SK-N-SH (cell line): ENCODE data around the gene FSIP1.

Experiments
- EP300 ChIP-seq, 2 experiments: IDR thresholded peaks; 2 replicates each; pipeline versions ENCODE4 v1.4.0 to v1.6.1; 2012; ENCODE audit warnings: borderline replicate concordance in 1 of 2, low read depth in 1 of 2, low read length in 1 of 2
- EZH2phosphoT487 ChIP-seq: fragments of 200-600 bp; sonication (generic); IDR thresholded peaks from 2 replicates; pipeline ENCODE4 v1.6.1; 2017; ENCODE audit warnings: low read depth, mixed run types, mild to moderate bottlenecking, antibody characterized with exemption, moderate library complexity, borderline replicate concordance
- GABPA ChIP-seq: IDR thresholded peaks from 2 replicates; pipeline ENCODE4 v1.4.0; 2012; ENCODE audit warnings: low read depth, mild to moderate bottlenecking
- GATA2 ChIP-seq: sonication (generic); formaldehyde crosslinking; IDR thresholded peaks from 2 replicates; pipeline ENCODE4 v1.5.0; 2020; ENCODE audit warnings: mild to moderate bottlenecking, missing genetic modification reagents
- MXI1 ChIP-seq: IDR thresholded peaks from 2 replicates; pipeline ENCODE4 v1.6.1; 2012; ENCODE audit warnings: mild to moderate bottlenecking, low read depth, low read length, improper control_type of control experiment
- NFIC ChIP-seq: IDR thresholded peaks from 2 replicates; pipeline ENCODE4 v1.4.0; 2012; ENCODE audit warnings: borderline replicate concordance
- NRF1 ChIP-seq: IDR thresholded peaks from 2 replicates; pipeline ENCODE4 v1.6.1; 2012; ENCODE audit warnings: low read depth, mild to moderate bottlenecking, low read length
- TAF1 ChIP-seq: IDR thresholded peaks from 2 replicates; pipeline ENCODE4 v1.6.1; 2012; ENCODE audit warnings: low read depth, mild to moderate bottlenecking, low read length, moderate library complexity, borderline replicate concordance
- TCF12 ChIP-seq: IDR thresholded peaks from 2 replicates; pipeline ENCODE4 v1.4.0; 2012
- YY1 ChIP-seq: IDR thresholded peaks from 2 replicates; pipeline ENCODE4 v1.4.0; 2012; ENCODE audit warnings: low read depth, mild to moderate bottlenecking
- TF ChIP-seq, protein P1 (sequence below): fragments of 200-600 bp; sonication (generic); IDR thresholded peaks from 2 replicates; pipeline ENCODE4 v1.6.1; 2017; ENCODE audit warnings: antibody characterized with exemption, mild to moderate bottlenecking, moderate library complexity
- TF ChIP-seq, protein P2 (sequence below): IDR thresholded peaks from 2 replicates; pipeline ENCODE4 v1.4.0; 2012; ENCODE audit warnings: low read depth
- TF ChIP-seq, protein P3 (sequence below): IDR thresholded peaks from 2 replicates; pipeline ENCODE4 v1.6.1; 2012; ENCODE audit warnings: mild to moderate bottlenecking, low read depth, low read length, moderate library complexity
- TF ChIP-seq, protein P4 (sequence below): IDR thresholded peaks from 2 replicates; pipeline ENCODE4 v1.4.0; 2012; ENCODE audit warnings: low read depth, borderline replicate concordance

DNA sequence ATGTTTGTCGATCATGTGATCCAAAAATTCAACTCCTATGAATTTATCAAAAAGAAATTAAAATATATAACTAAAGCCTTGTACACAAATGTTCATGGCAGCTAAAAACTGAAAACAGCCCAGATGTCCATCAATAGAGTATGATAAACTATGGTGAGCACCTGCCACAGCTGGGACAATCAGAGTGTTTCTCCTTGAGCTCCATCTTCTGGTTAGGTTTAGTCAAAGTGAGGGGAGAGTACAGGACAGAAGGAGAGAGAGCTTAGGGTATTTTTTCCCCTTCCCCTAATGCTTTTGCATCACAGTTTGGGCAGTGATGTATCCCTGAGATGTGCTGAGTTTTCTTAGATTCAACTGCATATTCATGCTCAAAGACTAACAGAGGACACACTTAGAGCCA is 65.5 kb downstream of the FSIP1 start:
- TF ChIP-seq, protein P1, sequence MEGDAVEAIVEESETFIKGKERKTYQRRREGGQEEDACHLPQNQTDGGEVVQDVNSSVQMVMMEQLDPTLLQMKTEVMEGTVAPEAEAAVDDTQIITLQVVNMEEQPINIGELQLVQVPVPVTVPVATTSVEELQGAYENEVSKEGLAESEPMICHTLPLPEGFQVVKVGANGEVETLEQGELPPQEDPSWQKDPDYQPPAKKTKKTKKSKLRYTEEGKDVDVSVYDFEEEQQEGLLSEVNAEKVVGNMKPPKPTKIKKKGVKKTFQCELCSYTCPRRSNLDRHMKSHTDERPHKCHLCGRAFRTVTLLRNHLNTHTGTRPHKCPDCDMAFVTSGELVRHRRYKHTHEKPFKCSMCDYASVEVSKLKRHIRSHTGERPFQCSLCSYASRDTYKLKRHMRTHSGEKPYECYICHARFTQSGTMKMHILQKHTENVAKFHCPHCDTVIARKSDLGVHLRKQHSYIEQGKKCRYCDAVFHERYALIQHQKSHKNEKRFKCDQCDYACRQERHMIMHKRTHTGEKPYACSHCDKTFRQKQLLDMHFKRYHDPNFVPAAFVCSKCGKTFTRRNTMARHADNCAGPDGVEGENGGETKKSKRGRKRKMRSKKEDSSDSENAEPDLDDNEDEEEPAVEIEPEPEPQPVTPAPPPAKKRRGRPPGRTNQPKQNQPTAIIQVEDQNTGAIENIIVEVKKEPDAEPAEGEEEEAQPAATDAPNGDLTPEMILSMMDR, result no peak
- TF ChIP-seq NFIC, result no peak
- no peak for TF ChIP-seq GABPA
- no peak for TF ChIP-seq EZH2phosphoT487
- TF ChIP-seq, protein P2, sequence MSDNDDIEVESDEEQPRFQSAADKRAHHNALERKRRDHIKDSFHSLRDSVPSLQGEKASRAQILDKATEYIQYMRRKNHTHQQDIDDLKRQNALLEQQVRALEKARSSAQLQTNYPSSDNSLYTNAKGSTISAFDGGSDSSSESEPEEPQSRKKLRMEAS, result no peak
- TF ChIP-seq TAF1, result no peak
- TF ChIP-seq YY1, result no peak
- no peak for TF ChIP-seq MXI1
- no peak for TF ChIP-seq EP300 (IDR thresholded peaks at IDR 0.05; ENCODE audit: borderline replicate concordance in 1 of 2, low read depth in 1 of 2, low read length in 1 of 2)
- no peak for TF ChIP-seq TCF12
- no peak for TF ChIP-seq NRF1
- no peak for TF ChIP-seq GATA2
- TF ChIP-seq, protein P3, sequence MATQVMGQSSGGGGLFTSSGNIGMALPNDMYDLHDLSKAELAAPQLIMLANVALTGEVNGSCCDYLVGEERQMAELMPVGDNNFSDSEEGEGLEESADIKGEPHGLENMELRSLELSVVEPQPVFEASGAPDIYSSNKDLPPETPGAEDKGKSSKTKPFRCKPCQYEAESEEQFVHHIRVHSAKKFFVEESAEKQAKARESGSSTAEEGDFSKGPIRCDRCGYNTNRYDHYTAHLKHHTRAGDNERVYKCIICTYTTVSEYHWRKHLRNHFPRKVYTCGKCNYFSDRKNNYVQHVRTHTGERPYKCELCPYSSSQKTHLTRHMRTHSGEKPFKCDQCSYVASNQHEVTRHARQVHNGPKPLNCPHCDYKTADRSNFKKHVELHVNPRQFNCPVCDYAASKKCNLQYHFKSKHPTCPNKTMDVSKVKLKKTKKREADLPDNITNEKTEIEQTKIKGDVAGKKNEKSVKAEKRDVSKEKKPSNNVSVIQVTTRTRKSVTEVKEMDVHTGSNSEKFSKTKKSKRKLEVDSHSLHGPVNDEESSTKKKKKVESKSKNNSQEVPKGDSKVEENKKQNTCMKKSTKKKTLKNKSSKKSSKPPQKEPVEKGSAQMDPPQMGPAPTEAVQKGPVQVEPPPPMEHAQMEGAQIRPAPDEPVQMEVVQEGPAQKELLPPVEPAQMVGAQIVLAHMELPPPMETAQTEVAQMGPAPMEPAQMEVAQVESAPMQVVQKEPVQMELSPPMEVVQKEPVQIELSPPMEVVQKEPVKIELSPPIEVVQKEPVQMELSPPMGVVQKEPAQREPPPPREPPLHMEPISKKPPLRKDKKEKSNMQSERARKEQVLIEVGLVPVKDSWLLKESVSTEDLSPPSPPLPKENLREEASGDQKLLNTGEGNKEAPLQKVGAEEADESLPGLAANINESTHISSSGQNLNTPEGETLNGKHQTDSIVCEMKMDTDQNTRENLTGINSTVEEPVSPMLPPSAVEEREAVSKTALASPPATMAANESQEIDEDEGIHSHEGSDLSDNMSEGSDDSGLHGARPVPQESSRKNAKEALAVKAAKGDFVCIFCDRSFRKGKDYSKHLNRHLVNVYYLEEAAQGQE, result no peak
- TF ChIP-seq, protein P4, sequence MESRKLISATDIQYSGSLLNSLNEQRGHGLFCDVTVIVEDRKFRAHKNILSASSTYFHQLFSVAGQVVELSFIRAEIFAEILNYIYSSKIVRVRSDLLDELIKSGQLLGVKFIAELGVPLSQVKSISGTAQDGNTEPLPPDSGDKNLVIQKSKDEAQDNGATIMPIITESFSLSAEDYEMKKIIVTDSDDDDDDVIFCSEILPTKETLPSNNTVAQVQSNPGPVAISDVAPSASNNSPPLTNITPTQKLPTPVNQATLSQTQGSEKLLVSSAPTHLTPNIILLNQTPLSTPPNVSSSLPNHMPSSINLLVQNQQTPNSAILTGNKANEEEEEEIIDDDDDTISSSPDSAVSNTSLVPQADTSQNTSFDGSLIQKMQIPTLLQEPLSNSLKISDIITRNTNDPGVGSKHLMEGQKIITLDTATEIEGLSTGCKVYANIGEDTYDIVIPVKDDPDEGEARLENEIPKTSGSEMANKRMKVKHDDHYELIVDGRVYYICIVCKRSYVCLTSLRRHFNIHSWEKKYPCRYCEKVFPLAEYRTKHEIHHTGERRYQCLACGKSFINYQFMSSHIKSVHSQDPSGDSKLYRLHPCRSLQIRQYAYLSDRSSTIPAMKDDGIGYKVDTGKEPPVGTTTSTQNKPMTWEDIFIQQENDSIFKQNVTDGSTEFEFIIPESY, result no peak
